Omental fat pad (tissue), 4 donors: Measurements from ENCODE around the gene CMSS1. TPM values are rescaled to one million over a fixed set of nuclear protein-coding genes. Genes with fewer than 3 reads are reported as not detected.
"Not testable (repeated sequence)": the region's sequence is repeated elsewhere in the genome, so short reads cannot be mapped to it uniquely, and the experiment has no call there.

Source experiments
- ATAC-seq: fragments of 150-250 bp; one replicate; pipeline ENCODE4 v1.9.1; 2016; ENCODE audit warnings: mild to moderate bottlenecking, moderate library complexity; ENCODE audit not compliant: low FRiP score
- DNase-seq: peaks from one replicate; pipeline ENCODE4 v3.0.0-alpha.2; 2019; ENCODE audit warnings: low spot score
- CTCF ChIP-seq, 3 donors: fragments of 450-650 bp; IDR thresholded peaks; one replicate each; pipeline ENCODE4 v1.5.1; 2016 to 2017; ENCODE audit warnings: antibody characterized with exemption in 3 of 3, mild to moderate bottlenecking in 3 of 3, moderate library complexity in 2 of 3
- small RNA-seq: library from RNA; depleted of rRNA; stranded (forward); fragments of <200 nt; gene quantifications from one replicate; pipeline ENCODE3, GENCODE V24; 2016
- total RNA-seq, 4 donors: library from RNA; depleted of rRNA; stranded (reverse); fragments of >200 nt; gene quantifications; one replicate each; pipeline ENCODE4 v1.1.0, GENCODE V29; 2016

CMSS1 gene
- total RNA-seq, 4 donors from 2014 or later, result 16.9 to 29.3 (median 21.1) TPM

DNA sequence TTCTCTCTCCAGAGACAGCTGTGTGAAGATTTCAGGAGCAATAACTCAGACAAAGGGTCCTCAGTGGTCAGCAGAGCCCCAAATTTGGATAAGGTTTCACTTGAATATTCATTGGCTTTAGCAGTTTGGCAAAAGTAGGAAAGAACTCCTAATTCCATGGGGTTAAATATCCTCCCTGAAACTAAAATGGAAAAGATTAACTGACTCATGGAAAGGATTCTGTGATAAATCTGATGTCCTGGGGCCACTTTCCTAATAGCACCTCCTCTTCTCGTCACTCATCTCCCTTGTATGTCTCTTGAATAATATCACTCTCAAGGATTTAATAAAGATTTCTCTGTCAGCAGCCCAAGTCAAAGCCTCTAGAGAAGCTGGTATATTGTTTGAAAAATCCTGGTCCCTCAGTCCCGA, 409.9 kb downstream of the CMSS1 start:
- DNase-seq, result no peak
- no peak for ATAC-seq
- no peak for TF ChIP-seq CTCF (IDR thresholded peaks at IDR 0.05)

GRCh38 chr3:100228247-100228646, 410.6 kb downstream of the CMSS1 start:
- TF ChIP-seq CTCF (IDR thresholded peaks at IDR 0.05), result no peak
- DNase-seq (no peak), ATAC-seq (no peak)

GRCh38 chr3:100229188-100229587, 411.5 kb downstream of the CMSS1 start:
- DNase-seq, result not testable (repeated sequence)

DNA sequence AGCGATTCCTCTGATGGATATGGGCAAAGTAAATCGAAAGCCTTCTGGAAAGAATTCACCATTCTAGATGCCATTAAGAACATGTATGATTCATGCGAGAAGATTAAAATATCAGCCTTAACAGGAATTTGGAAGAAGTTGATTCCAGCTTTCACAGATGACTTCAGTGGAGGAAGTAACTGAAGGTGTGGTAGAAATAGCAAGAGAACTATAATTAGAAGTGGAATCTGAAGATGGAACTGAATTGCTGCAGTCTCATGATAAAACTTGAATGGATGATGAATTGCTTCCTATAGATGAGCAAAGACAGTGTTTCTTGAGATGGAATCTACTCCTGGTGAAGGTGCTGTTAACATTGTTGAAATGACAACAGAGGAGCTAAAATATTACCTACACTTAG, 413.0 kb downstream of the CMSS1 start:
- no peak for TF ChIP-seq CTCF (IDR thresholded peaks at IDR 0.05)
- DNase-seq (no peak), ATAC-seq (no peak)

More at GRCh38 chr3:100229188-100229587, 411.5 kb downstream of the CMSS1 start:
- ATAC-seq, result not testable (repeated sequence)

Small RNA genes lying within 50 kb of the gene (small RNA-seq; reads per million reads assigned to genes)
- gene MIR3921, result not detected

Other genes with a start within 250 kb of the CMSS1 start
- 100 to 1,000 TPM in 3 of 4 donors, 10 to 100 TPM in 1; 16.7 to 303 (median 151) TPM for gene COL8A1, start 179.3 kb upstream of the CMSS1 start, total RNA-seq